ENCODE measurements around the gene CSH1.

- TF ChIP-seq EZH2 (IDR thresholded peaks at IDR 0.05) (no peak), POLR2AphosphoS5 (IDR thresholded peaks at IDR 0.05; ENCODE audit: borderline replicate concordance, low read depth, low read length) (no peak)
These were observed 41.7 kb downstream of the CSH1 start for GRCh38 chr17:63854709-63855108.

Measured in SK-N-MC (cell line).